Adrenal gland (tissue), 5 donors: Measurements from ENCODE around the gene ABCG1.

ENCODE experiments used
- CTCF ChIP-seq, 6 experiments: fragments of 450-650 bp in 4 of 6; fragments of 200-600 bp in 2 of 6; sonication (generic) in 1 of 6; IDR thresholded peaks; 1 replicate in 5 of 6; 2 replicates in 1 of 6; pipeline versions ENCODE4 v1.5.1 to v1.8.0; 2016 to 2021; ENCODE audit warnings: antibody characterized with exemption in 6 of 6, mild to moderate bottlenecking in 2 of 6, moderate library complexity in 1 of 6
- POLR2A ChIP-seq, 2 donors: fragments of 450-650 bp; IDR thresholded peaks; one replicate each; pipeline ENCODE4 v1.6.1; 2017; ENCODE audit warnings: antibody characterized with exemption in 2 of 2, mild to moderate bottlenecking in 2 of 2, moderate library complexity in 1 of 2
- donor health status: DM: no; HTN: no; CAD: no.

- TF ChIP-seq CTCF (IDR thresholded peaks at IDR 0.05) (no peak), POLR2A (IDR thresholded peaks at IDR 0.05) (no peak)
These were observed 10.0 kb upstream of the ABCG1 start for GRCh38 chr21:42208801-42209490.
